ENCODE measurements around the gene CSKMT. TPM values are rescaled to one million over a fixed set of nuclear protein-coding genes. Genes with fewer than 3 reads are reported as not detected.

Gene CSKMT
- total RNA-seq, 2 donors from 2014 or later: 35.2 to 46.0 TPM

- peak in 1 of 2 donors; percentile 11 for DNase-seq
These were observed 42.3 kb downstream of the CSKMT start, which contains the start of the genes BSCL2 and GNG3 for GRCh38 chr11:62707277-62707861. BSCL2 (minus strand) TSS chr11:62707424; CDS start chr11:62707195, 229 bp downstream. GNG3 (plus strand) TSS chr11:62707676; CDS start chr11:62708296, 620 bp downstream.

GRCh38 chr11:62708392-62708791, 43.3 kb downstream of the CSKMT start:
- Mint-ChIP-seq H3K27me3 (ENCODE audit: low read depth) (no peaks in the 10 kb centered on the region), H3K36me3 (ENCODE audit: insufficient read depth in 2 of 2) (peaks cover 0 to 14% of the 10 kb centered on the region in 2 donors), H3K4me3 (peak overlapping the region; percentile 89), H3K4me1 (ENCODE audit: low read depth) (peaks cover 65% of the 10 kb centered on the region), H3K9me3 (no peaks in the 10 kb centered on the region), H3K27ac (peak overlapping the region; percentile 93)
- ATAC-seq (replicated peaks in 1 of 2) (no peak), DNase-seq (no peak)

More at GRCh38 chr11:62707277-62707861, 42.3 kb downstream of the CSKMT start, which contains the start of the genes BSCL2 and GNG3:
- Mint-ChIP-seq H3K4me3 (peak within 1 kb of the TSS; percentile 89 to 96), H3K4me1 (ENCODE audit: low read depth) (peaks cover 55% of the 10 kb centered on the region), H3K27me3 (ENCODE audit: low read depth) (no peaks in the 10 kb centered on the region), H3K36me3 (ENCODE audit: insufficient read depth in 2 of 2) (peaks cover 0 to 10% of the 10 kb centered on the region in 2 donors), H3K27ac (no peak within 1 kb of the TSS), H3K9me3 (no peaks in the 10 kb centered on the region)
- no peak for ATAC-seq (replicated peaks in 1 of 2)

GRCh38 chr11:62708793-62709192, 43.7 kb downstream of the CSKMT start:
- Mint-ChIP-seq H3K27me3 (ENCODE audit: low read depth) (no peaks in the 10 kb centered on the region), H3K9me3 (no peaks in the 10 kb centered on the region), H3K27ac (peak overlapping the region; percentile 93), H3K4me1 (ENCODE audit: low read depth) (peaks cover 69% of the 10 kb centered on the region), H3K4me3 (peak overlapping the region; percentile 89), H3K36me3 (ENCODE audit: insufficient read depth in 2 of 2) (peaks cover 0 to 14% of the 10 kb centered on the region in 2 donors)
- peak; percentile 42 to 49 for ATAC-seq (replicated peaks in 1 of 2)
- peak; percentile 64 to 65 for DNase-seq

GRCh38 chr11:62709247-62710000, 44.3 kb downstream of the CSKMT start:
- Mint-ChIP-seq H3K4me3 (peak overlapping the region; percentile 89), H3K36me3 (ENCODE audit: insufficient read depth in 2 of 2) (peaks cover 0 to 17% of the 10 kb centered on the region in 2 donors), H3K27me3 (ENCODE audit: low read depth) (no peaks in the 10 kb centered on the region), H3K4me1 (ENCODE audit: low read depth) (peaks cover 75% of the 10 kb centered on the region), H3K27ac (peak overlapping the region; percentile 93), H3K9me3 (no peaks in the 10 kb centered on the region)
- ATAC-seq (replicated peaks in 1 of 2) (peak; percentile 77 to 79), DNase-seq (peak; percentile 96 to 97)

GRCh38 chr11:62710001-62710345, 44.9 kb downstream of the CSKMT start:
- peak overlapping the region; percentile 89 for H3K4me3 Mint-ChIP-seq
- DNase-seq (peak in 1 of 2 donors; percentile 23), ATAC-seq (replicated peaks in 1 of 2) (no peak)
- no peaks in the 10 kb centered on the region for H3K27me3 Mint-ChIP-seq (ENCODE audit: low read depth)
- no peaks in the 10 kb centered on the region for H3K9me3 Mint-ChIP-seq
- H3K27ac Mint-ChIP-seq: peak overlapping the region; percentile 93
- peaks cover 80% of the 10 kb centered on the region for H3K4me1 Mint-ChIP-seq (ENCODE audit: low read depth)
- H3K36me3 Mint-ChIP-seq (ENCODE audit: insufficient read depth in 2 of 2): peaks cover 0 to 17% of the 10 kb centered on the region in 2 donors

- Mint-ChIP-seq H3K4me1 (ENCODE audit: low read depth) (peaks cover 69% of the 10 kb centered on the region), H3K36me3 (ENCODE audit: insufficient read depth in 2 of 2) (peaks cover 0 to 23% of the 10 kb centered on the region in 2 donors)
These were observed 47.2 kb downstream of the CSKMT start for GRCh38 chr11:62712276-62712812.

GRCh38 chr11:62712861-62713260, 47.7 kb downstream of the CSKMT start:
- H3K27ac Mint-ChIP-seq: peak overlapping the region; percentile 98
- H3K4me1 Mint-ChIP-seq (ENCODE audit: low read depth): peaks cover 65% of the 10 kb centered on the region
- DNase-seq (no peak), ATAC-seq (replicated peaks in 1 of 2) (no peak)
- peak overlapping the region; percentile 59 to 85 for H3K4me3 Mint-ChIP-seq
- H3K36me3 Mint-ChIP-seq (ENCODE audit: insufficient read depth in 2 of 2): peaks cover under 1 to 26% of the 10 kb centered on the region in 2 donors
- no peaks in the 10 kb centered on the region for H3K9me3 Mint-ChIP-seq
- no peaks in the 10 kb centered on the region for H3K27me3 Mint-ChIP-seq (ENCODE audit: low read depth)

More at GRCh38 chr11:62712276-62712812, 47.2 kb downstream of the CSKMT start:
- Mint-ChIP-seq H3K27ac (peak overlapping the region; percentile 98), H3K27me3 (ENCODE audit: low read depth) (no peaks in the 10 kb centered on the region), H3K9me3 (no peaks in the 10 kb centered on the region), H3K4me3 (peak overlapping the region; percentile 59 to 85)
- no peak for DNase-seq
- ATAC-seq (replicated peaks in 1 of 2): no peak

GRCh38 chr11:62713343-62713742, 48.2 kb downstream of the CSKMT start:
- ATAC-seq (replicated peaks in 1 of 2) (no peak), DNase-seq (no peak)
- Mint-ChIP-seq H3K36me3 (ENCODE audit: insufficient read depth in 2 of 2) (peaks cover 4 to 31% of the 10 kb centered on the region in 2 donors), H3K9me3 (no peaks in the 10 kb centered on the region), H3K4me1 (ENCODE audit: low read depth) (peaks cover 65% of the 10 kb centered on the region), H3K27me3 (ENCODE audit: low read depth) (no peaks in the 10 kb centered on the region), H3K4me3 (peak overlapping the region in 1 of 2 donors; percentile 85), H3K27ac (peak overlapping the region; percentile 98)

- peaks cover 9 to 43% of the 10 kb centered on the region in 2 donors for H3K36me3 Mint-ChIP-seq (ENCODE audit: insufficient read depth in 2 of 2)
- no peak overlapping the region for H3K4me3 Mint-ChIP-seq
- H3K4me1 Mint-ChIP-seq (ENCODE audit: low read depth): peaks cover 63% of the 10 kb centered on the region
These were observed 50.3 kb downstream of the CSKMT start for GRCh38 chr11:62715150-62716130.

GRCh38 chr11:62716206-62716605, 51.1 kb downstream of the CSKMT start:
- ATAC-seq (replicated peaks in 1 of 2) (no peak), DNase-seq (no peak)
- Mint-ChIP-seq H3K4me1 (ENCODE audit: low read depth) (peaks cover 66% of the 10 kb centered on the region), H3K27ac (peak overlapping the region; percentile 24), H3K9me3 (no peaks in the 10 kb centered on the region), H3K27me3 (ENCODE audit: low read depth) (no peaks in the 10 kb centered on the region), H3K36me3 (ENCODE audit: insufficient read depth in 2 of 2) (peaks cover 9 to 46% of the 10 kb centered on the region in 2 donors), H3K4me3 (no peak overlapping the region)

More at GRCh38 chr11:62715150-62716130, 50.3 kb downstream of the CSKMT start:
- no peaks in the 10 kb centered on the region for H3K9me3 Mint-ChIP-seq
- H3K27me3 Mint-ChIP-seq (ENCODE audit: low read depth): no peaks in the 10 kb centered on the region
- DNase-seq (no peak), ATAC-seq (replicated peaks in 1 of 2) (no peak)
- peak overlapping the region; percentile 24 for H3K27ac Mint-ChIP-seq

GRCh38 chr11:62716816-62717215, 51.7 kb downstream of the CSKMT start:
- Mint-ChIP-seq H3K9me3 (no peaks in the 10 kb centered on the region), H3K27me3 (ENCODE audit: low read depth) (no peaks in the 10 kb centered on the region), H3K36me3 (ENCODE audit: insufficient read depth in 2 of 2) (peaks cover 12 to 49% of the 10 kb centered on the region in 2 donors), H3K4me3 (no peak overlapping the region), H3K4me1 (ENCODE audit: low read depth) (peaks cover 71% of the 10 kb centered on the region), H3K27ac (peak overlapping the region; percentile 73)
- DNase-seq (no peak), ATAC-seq (replicated peaks in 1 of 2) (no peak)

All from activated T-cell treated with anti-CD3 and anti-CD28 coated beads, Interleukin-2, amount 50 U/mL, for 72 hours (primary cell).